ENCODE measurements around the gene TREH. TPM values are rescaled to one million over a fixed set of nuclear protein-coding genes. Genes with fewer than 3 reads are reported as not detected.
"Not testable (repeated sequence)": the region's sequence is repeated elsewhere in the genome, so short reads cannot be mapped to it uniquely, and the experiment has no call there.

The TREH gene
- total RNA-seq, 1 experiment from 2014 or later = 0.05 TPM

- BruUV-seq (replicated peaks); H3K9me3 ChIP-seq (ENCODE audit: control insufficient read depth, insufficient read depth, low read depth, low read length); H3K4me1 ChIP-seq (ENCODE audit: control insufficient read depth, insufficient read depth, low read length); H3K27me3 ChIP-seq (ENCODE audit: control insufficient read depth, insufficient read depth, low read length); POLR2A ChIA-PET; DNase-seq (ENCODE audit: low read depth, low spot score); H3K4me3 ChIP-seq (ENCODE audit: low read depth in 2 of 2, low read length in 2 of 2); intact Hi-C loops (cut with micrococcal nuclease; ENCODE audit: unreplicated experiment); H3K27ac ChIP-seq (ENCODE audit: low read length); H3K36me3 ChIP-seq (ENCODE audit: control insufficient read depth, insufficient read depth, low read length); in situ Hi-C loops (cut with HindIII; ENCODE audit: low pct_unique_long_range_greater_than_20kb, low sequenced_read_pairs): not testable (repeated sequence)
- CTCF ChIA-PET = interaction anchor here (0.6 kb wide), 1 partner anchor 1120 kb away, joined by 4 read pairs; no protein-coding TSS in a partner anchor
- peak; percentile 77 for ATAC-seq
Observed at GRCh38 chr11:118678908-118679307, 542 bp downstream of the TREH start.

- ATAC-seq = no peak
- intact Hi-C loops (cut with micrococcal nuclease; ENCODE audit: unreplicated experiment) (no loop called here), in situ Hi-C loops (cut with HindIII; ENCODE audit: low pct_unique_long_range_greater_than_20kb, low sequenced_read_pairs) (no loop called here)
- Histone ChIP-seq H3K27me3 (ENCODE audit: control insufficient read depth, insufficient read depth, low read length) (no peaks in the 10 kb centered on the region; the same call in 1 of the 2 replicates), H3K36me3 (ENCODE audit: control insufficient read depth, insufficient read depth, low read length) (no peaks in the 10 kb centered on the region), H3K9me3 (ENCODE audit: control insufficient read depth, insufficient read depth, low read depth, low read length) (no peaks in the 10 kb centered on the region), H3K4me1 (ENCODE audit: control insufficient read depth, insufficient read depth, low read length) (no peaks in the 10 kb centered on the region), H3K4me3 (ENCODE audit: low read depth in 2 of 2, low read length in 2 of 2) (no peak overlapping the region), H3K27ac (ENCODE audit: low read length) (no peak overlapping the region)
- CTCF ChIA-PET = no interaction called here
- BruUV-seq (replicated peaks) = no TSS peak
- POLR2A ChIA-PET = no interaction called here
- TF ChIP-seq TCF7L2 (IDR thresholded peaks at IDR 0.05; ENCODE audit: low read depth, low read length) = no peak
- no peak for TF ChIP-seq POLR2AphosphoS5 (IDR thresholded peaks at IDR 0.05; ENCODE audit: low read depth, low read length)
- TF ChIP-seq CTCF (IDR thresholded peaks at IDR 0.05) = no peak
- no peak for TF ChIP-seq REST (IDR thresholded peaks at IDR 0.05; ENCODE audit: insufficient read depth in 1 of 2, low read depth in 2 of 2, low read length in 1 of 2)
- no peak for TF ChIP-seq SIN3A (IDR thresholded peaks at IDR 0.05; ENCODE audit: borderline replicate concordance, insufficient read depth, low read depth, low read length)
- no peak for DNase-seq (ENCODE audit: low read depth, low spot score)
Observed at GRCh38 chr11:118677977-118678376, 1.5 kb downstream of the TREH start.

DNA sequence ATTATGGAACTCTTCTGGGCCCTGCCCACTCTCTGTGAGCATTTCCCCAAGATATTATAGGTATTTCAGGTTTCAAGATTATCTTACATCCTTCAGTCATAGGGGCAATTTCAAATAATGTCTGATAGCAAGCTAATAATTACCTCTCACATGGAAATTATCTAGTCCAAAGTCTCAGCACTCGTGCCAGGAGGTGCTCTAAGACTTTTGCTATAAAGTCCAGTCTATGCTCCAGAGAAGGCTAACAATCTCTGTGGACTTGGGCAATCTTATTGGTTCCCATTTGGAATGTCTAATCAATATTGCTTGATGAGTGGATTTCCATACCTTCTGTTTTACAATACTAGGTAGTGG is 5.4 kb downstream of the TREH start:
- no peak overlapping the region for H3K4me3 ChIP-seq (ENCODE audit: low read depth in 2 of 2, low read length in 2 of 2)
- in situ Hi-C loops (cut with HindIII; ENCODE audit: low pct_unique_long_range_greater_than_20kb, low sequenced_read_pairs) = no loop called here
- H3K4me1 ChIP-seq (ENCODE audit: control insufficient read depth, insufficient read depth, low read length) = no peaks in the 10 kb centered on the region
- POLR2A ChIA-PET = no interaction called here
- intact Hi-C loops (cut with micrococcal nuclease; ENCODE audit: unreplicated experiment) = no loop called here
- H3K27ac ChIP-seq (ENCODE audit: low read length) = no peak overlapping the region
- BruUV-seq (replicated peaks) = no TSS peak
- H3K36me3 ChIP-seq (ENCODE audit: control insufficient read depth, insufficient read depth, low read length) = no peaks in the 10 kb centered on the region
- no peaks in the 10 kb centered on the region for H3K9me3 ChIP-seq (ENCODE audit: control insufficient read depth, insufficient read depth, low read depth, low read length)
- TF ChIP-seq CTCF (IDR thresholded peaks at IDR 0.05) = no peak
- no peak for TF ChIP-seq TCF7L2 (IDR thresholded peaks at IDR 0.05; ENCODE audit: low read depth, low read length)
- TF ChIP-seq POLR2AphosphoS5 (IDR thresholded peaks at IDR 0.05; ENCODE audit: low read depth, low read length) = no peak
- no peak for TF ChIP-seq SIN3A (IDR thresholded peaks at IDR 0.05; ENCODE audit: borderline replicate concordance, insufficient read depth, low read depth, low read length)
- no peak for TF ChIP-seq REST (IDR thresholded peaks at IDR 0.05; ENCODE audit: insufficient read depth in 1 of 2, low read depth in 2 of 2, low read length in 1 of 2)
- ATAC-seq (no peak), DNase-seq (ENCODE audit: low read depth, low spot score) (no peak)
- CTCF ChIA-PET = no interaction called here
- peaks cover 10% of the 10 kb centered on the region; the same call in 1 of the 2 replicates for H3K27me3 ChIP-seq (ENCODE audit: control insufficient read depth, insufficient read depth, low read length)
